Fibroblast of villous mesenchyme (primary cell): ENCODE data around the gene HPSE. TPM values are rescaled to one million over a fixed set of nuclear protein-coding genes. Genes with fewer than 3 reads are reported as not detected.
A peak's percentile ranks its signal among the peaks of the same experiment; 100 is the strongest.

Source experiments
- DNase-seq: peaks from one replicate; pipeline ENCODE4 v3.0.0-alpha.2; 2010; ENCODE audit warnings: low read depth
- H3K4me3 ChIP-seq: 2 replicates; pipeline ENCODE4 v1.5.1; 2011; ENCODE audit warnings: low read depth, mild to moderate bottlenecking, low read length
- CTCF ChIP-seq: IDR thresholded peaks from 2 replicates; pipeline ENCODE4 v1.5.1; 2012; ENCODE audit warnings: low read depth, mild to moderate bottlenecking, low read length; ENCODE audit not compliant: insufficient read depth
- small RNA-seq: library from RNA; depleted of rRNA; stranded (forward); fragments of <200 nt; gene quantifications from one replicate; pipeline ENCODE3, GENCODE V24; 2012
- total RNA-seq: library from RNA; depleted of rRNA; stranded (reverse); fragments of >200 nt; gene quantifications from 2 replicates; pipeline ENCODE4 v1.2.3, GENCODE V29; 2012

Gene HPSE
- total RNA-seq, 1 donor: 0.43 TPM

GRCh38 chr4:83251447-83251830 lies 83.2 kb downstream of the HPSE start:
- DNase-seq: no peak
- TF ChIP-seq CTCF: no peak
- H3K4me3 ChIP-seq: no peak overlapping the region

DNA sequence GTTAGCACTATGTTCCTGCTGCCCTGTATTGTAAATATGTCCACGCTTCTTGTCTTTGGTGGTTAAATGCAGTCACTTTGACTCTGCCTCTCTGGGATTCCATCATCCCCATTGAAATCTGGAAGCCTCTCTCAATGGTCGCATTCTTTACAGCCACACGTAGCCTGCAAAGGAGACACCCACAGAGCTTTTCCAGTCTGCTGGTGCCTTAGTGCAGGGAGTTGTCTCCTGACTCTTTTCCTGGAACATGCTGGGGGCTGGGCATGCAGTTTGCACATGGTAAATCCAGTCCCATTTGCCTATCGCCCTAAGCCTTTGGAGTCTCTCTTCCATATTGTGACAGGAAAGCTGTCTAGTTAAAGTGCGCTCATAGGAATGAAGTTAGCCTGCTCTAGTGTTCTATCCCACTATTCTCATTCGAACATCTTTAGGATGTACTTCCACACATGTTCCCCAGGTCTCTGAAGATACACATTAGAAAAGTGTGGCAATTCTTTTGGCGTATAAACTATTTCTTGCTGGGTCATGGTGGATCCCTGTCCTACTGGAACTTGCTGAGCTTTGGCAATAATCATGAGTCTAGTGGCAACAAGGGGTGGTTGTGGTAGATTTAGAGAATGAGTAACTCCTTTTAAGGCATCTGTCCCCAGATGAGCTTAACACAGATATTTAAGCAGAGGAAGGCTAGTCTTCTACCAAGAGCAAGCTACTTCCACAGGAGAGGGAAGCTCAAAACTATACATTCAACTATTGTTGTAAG lies 83.8 kb downstream of the HPSE start:
- peak; percentile 18 for DNase-seq
- TF ChIP-seq CTCF: no peak
- no peak overlapping the region for H3K4me3 ChIP-seq

DNA sequence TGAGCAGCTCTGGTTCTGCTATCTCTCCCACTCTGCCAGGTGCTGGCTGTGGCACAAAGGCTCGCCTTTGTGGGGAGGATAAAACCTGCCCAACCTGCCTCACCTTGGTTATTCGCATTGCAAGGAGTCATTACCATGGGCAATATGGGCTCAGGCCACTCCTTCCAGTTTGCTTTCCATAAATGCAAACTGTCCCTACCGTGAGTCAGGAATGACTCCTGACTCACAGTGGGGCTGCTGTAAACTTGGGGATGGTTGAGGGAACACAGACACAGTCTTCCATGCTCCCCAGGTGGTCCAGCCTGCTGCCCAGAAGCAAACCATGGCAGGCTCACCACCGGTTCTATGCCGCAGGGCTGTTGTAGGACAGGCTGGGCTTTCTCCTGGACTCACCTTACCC lies 86.2 kb downstream of the HPSE start:
- no peak for TF ChIP-seq CTCF
- no peak for DNase-seq
- H3K4me3 ChIP-seq: no peak overlapping the region

- no peak for TF ChIP-seq CTCF
- no peak for DNase-seq
- H3K4me3 ChIP-seq: no peak overlapping the region
These were observed 87.0 kb downstream of the HPSE start for GRCh38 chr4:83247415-83248357.

Small RNA genes within 50 kb of the gene (small RNA-seq; reads per million reads assigned to genes)
- not detected for gene AC114781.5

Other genes starting within 250 kb of the HPSE start
- gene PLAC8, start 220.1 kb downstream of the HPSE start, total RNA-seq: 1.3 TPM in 1 of 2 replicates, not detected in the other
- gene COQ2, start 50.0 kb downstream of the HPSE start, total RNA-seq: 13.9 and 18.1 TPM in 2 replicates
- 11.6 and 16.8 TPM in 2 replicates for gene HELQ, start 121.0 kb upstream of the HPSE start, total RNA-seq
- gene MRPS18C, start 121.2 kb upstream of the HPSE start, total RNA-seq: 20.3 and 22.2 TPM in 2 replicates
- gene ABRAXAS1, start 150.3 kb upstream of the HPSE start, total RNA-seq: 9.0 and 14.2 TPM in 2 replicates
- gene GPAT3, start 201.3 kb upstream of the HPSE start, total RNA-seq: 1.3 and 15.1 TPM in 2 replicates